Measurements from ENCODE around the gene KLHL12.

DNA sequence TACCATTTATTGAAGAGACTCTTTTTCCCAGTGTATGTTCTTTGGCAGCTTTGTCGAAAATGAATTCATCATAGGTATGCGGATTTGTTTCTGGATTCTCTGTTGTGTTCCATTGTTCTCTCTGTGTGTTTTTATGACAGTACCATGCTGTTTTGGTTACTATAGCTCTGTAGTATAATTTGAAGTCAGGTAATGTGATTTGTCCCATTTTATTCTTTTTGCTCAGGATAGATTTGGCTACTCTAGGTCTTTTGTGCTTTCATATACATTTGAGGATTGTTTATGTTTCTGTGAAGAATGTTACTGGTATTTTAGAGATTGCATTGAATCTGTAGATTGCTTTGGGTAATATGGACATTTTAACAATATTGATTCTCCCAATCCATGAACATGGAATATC, 5.4 kb upstream of the KLHL12 start:
- no peak for TF ChIP-seq POLR2A (IDR thresholded peaks at IDR 0.05; ENCODE audit: low read depth, low read length)
- TF ChIP-seq, protein P1, sequence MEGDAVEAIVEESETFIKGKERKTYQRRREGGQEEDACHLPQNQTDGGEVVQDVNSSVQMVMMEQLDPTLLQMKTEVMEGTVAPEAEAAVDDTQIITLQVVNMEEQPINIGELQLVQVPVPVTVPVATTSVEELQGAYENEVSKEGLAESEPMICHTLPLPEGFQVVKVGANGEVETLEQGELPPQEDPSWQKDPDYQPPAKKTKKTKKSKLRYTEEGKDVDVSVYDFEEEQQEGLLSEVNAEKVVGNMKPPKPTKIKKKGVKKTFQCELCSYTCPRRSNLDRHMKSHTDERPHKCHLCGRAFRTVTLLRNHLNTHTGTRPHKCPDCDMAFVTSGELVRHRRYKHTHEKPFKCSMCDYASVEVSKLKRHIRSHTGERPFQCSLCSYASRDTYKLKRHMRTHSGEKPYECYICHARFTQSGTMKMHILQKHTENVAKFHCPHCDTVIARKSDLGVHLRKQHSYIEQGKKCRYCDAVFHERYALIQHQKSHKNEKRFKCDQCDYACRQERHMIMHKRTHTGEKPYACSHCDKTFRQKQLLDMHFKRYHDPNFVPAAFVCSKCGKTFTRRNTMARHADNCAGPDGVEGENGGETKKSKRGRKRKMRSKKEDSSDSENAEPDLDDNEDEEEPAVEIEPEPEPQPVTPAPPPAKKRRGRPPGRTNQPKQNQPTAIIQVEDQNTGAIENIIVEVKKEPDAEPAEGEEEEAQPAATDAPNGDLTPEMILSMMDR (IDR thresholded peaks at IDR 0.05; ENCODE audit: extremely low read depth in 1 of 2, insufficient read depth in 1 of 2, low read depth in 1 of 2, low read length in 2 of 2), result no peak
- no peak for TF ChIP-seq POLR2AphosphoS5 (IDR thresholded peaks at IDR 0.05; ENCODE audit: insufficient read depth, low read depth, low read length)
- TF ChIP-seq FOS (IDR thresholded peaks at IDR 0.05; ENCODE audit: borderline replicate concordance, insufficient read depth, low read length), result no peak
- TF ChIP-seq, protein P2, sequence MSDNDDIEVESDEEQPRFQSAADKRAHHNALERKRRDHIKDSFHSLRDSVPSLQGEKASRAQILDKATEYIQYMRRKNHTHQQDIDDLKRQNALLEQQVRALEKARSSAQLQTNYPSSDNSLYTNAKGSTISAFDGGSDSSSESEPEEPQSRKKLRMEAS (IDR thresholded peaks at IDR 0.05; ENCODE audit: insufficient read depth, insufficient read length), result no peak
- TF ChIP-seq EZH2 (IDR thresholded peaks at IDR 0.05; ENCODE audit: borderline replicate concordance, low read depth, low read length, severe bottlenecking), result no peak

Measured in endothelial cell of umbilical vein (primary cell).